A549 (cell line): ENCODE results near the gene CAMTA1. TPM values are rescaled to one million over a fixed set of nuclear protein-coding genes. Genes with fewer than 3 reads are reported as not detected.

Experiments
- ATAC-seq, 2 experiments: fragments of 200-7000 bp in 1 of 2; fragments of >200 bp in 1 of 2; cut with Nextera tagmentation in 1 of 2; cut with Tn5 transposase in 1 of 2; 3 replicates each; pipeline versions ENCODE4 v1.8.0 to v1.9.1; 2018 to 2020; ENCODE audit warnings: mild to moderate bottlenecking in 1 of 2, moderate library complexity in 1 of 2
- CTCF ChIA-PET: fragments of 300-600 bp; sonication (Branson Sonifier 250); formaldehyde crosslinking; extraction: SDS; loops from one replicate; lab custom pipeline; 2021; ENCODE audit warnings: antibody characterized with exemption, inconsistent platforms; lab: Yijun Ruan, JAX
- POLR2A ChIA-PET: fragments of 350-600 bp; formaldehyde crosslinking; extraction: SDS; loops from one replicate; lab custom pipeline; 2021; ENCODE audit warnings: antibody characterized with exemption, inconsistent platforms; lab: Yijun Ruan, JAX
- DNase-seq, 2 experiments: peaks; one replicate each; pipeline versions ENCODE4 v3.0.0 to v3.0.0-alpha.2; 2011 to 2016; ENCODE audit warnings: low read depth in 1 of 2, low spot score in 1 of 2
- FAIRE-seq: peaks from 2 replicates; lab custom pipeline; 2011; peaks lifted over from hg19 to GRCh38; lab: Jason Lieb, UNC
- H3K27ac ChIP-seq, 2 experiments: fragments of >200 bp; sonication (Bioruptor Twin); formaldehyde crosslinking; 3 replicates each; pipeline ENCODE4 v1.5.1; 2016 to 2017
- H3K4me1 ChIP-seq: fragments of >200 bp; sonication (Bioruptor Twin); formaldehyde crosslinking; 3 replicates; pipeline ENCODE4 v1.6.1; 2016
- H3K4me2 ChIP-seq: fragments of >200 bp; sonication (Bioruptor Twin); formaldehyde crosslinking; 3 replicates; pipeline ENCODE4 v1.6.1; 2016
- H3K4me3 ChIP-seq: fragments of >200 bp; sonication (Bioruptor Twin); formaldehyde crosslinking; 3 replicates; pipeline ENCODE4 v1.5.1; 2016
- H3K9me3 ChIP-seq: fragments of >200 bp; sonication (Bioruptor Twin); formaldehyde crosslinking; 3 replicates; pipeline ENCODE4 v1.6.1; 2016
- CBX2 ChIP-seq: fragments of 200-600 bp; sonication (generic); IDR thresholded peaks from 2 replicates; pipeline ENCODE4 v1.6.1; 2016; ENCODE audit warnings: low read depth, mild to moderate bottlenecking, borderline replicate concordance
- CTCF ChIP-seq: fragments of >200 bp; sonication (Bioruptor Twin); formaldehyde crosslinking; IDR thresholded peaks from 3 replicates; pipeline ENCODE4 v1.5.1; 2016
- ESRRA ChIP-seq: fragments of 150-350 bp; IDR thresholded peaks from 2 replicates; pipeline ENCODE4 v1.6.1; 2014; ENCODE audit warnings: mild to moderate bottlenecking, low read length, borderline replicate concordance
- FOSB ChIP-seq: fragments of 250-450 bp; sonication (Bioruptor Pico); IDR thresholded peaks from 2 replicates; pipeline ENCODE4 v1.5.0; 2020; ENCODE audit warnings: mild to moderate bottlenecking, moderate library complexity
- JUN ChIP-seq, 2 experiments: fragments of >200 bp; sonication (Bioruptor Twin); formaldehyde crosslinking; IDR thresholded peaks; 2 replicates in 1 of 2; 3 replicates in 1 of 2; pipeline ENCODE4 v1.6.1; 2016 to 2017
- MAFK ChIP-seq: fragments of 450-650 bp; IDR thresholded peaks from 2 replicates; pipeline ENCODE4 v1.6.1; 2014; ENCODE audit not compliant: partially characterized antibody
- MAZ ChIP-seq: fragments of 150-350 bp; IDR thresholded peaks from 2 replicates; pipeline ENCODE4 v1.6.1; 2014; ENCODE audit warnings: antibody characterized with exemption, low read depth, low read length, borderline replicate concordance
- NFE2L2 ChIP-seq: fragments of 150-350 bp; conservative IDR thresholded peaks from 2 replicates; pipeline ENCODE4 v1.6.1; 2014; ENCODE audit warnings: low read length
- POLR2AphosphoS2 ChIP-seq: conservative IDR thresholded peaks from 2 replicates; pipeline ENCODE4 v1.6.1; 2012; ENCODE audit warnings: low read length, improper control_type of control experiment, inconsistent platforms
- SMC3 ChIP-seq: fragments of >200 bp; sonication (Bioruptor Twin); formaldehyde crosslinking; IDR thresholded peaks from 3 replicates; pipeline ENCODE4 v1.6.1; 2018; ENCODE audit warnings: inconsistent platforms
- TFCP2L1 ChIP-seq: fragments of 250-450 bp; sonication (Bioruptor Pico); IDR thresholded peaks from 2 replicates; pipeline ENCODE4 v1.5.0; 2021; ENCODE audit warnings: mild to moderate bottlenecking
- TP53 ChIP-seq: fragments of 250-450 bp; sonication (Bioruptor Pico); IDR thresholded peaks from 2 replicates; pipeline ENCODE4 v1.5.0; 2021; ENCODE audit warnings: mild to moderate bottlenecking, moderate library complexity
- ZFP36 ChIP-seq: fragments of 450-650 bp; IDR thresholded peaks from 2 replicates; pipeline ENCODE4 v1.6.1; 2014; ENCODE audit warnings: borderline replicate concordance; ENCODE audit not compliant: partially characterized antibody
- ZNF302 ChIP-seq: fragments of 250-450 bp; sonication (Bioruptor Pico); IDR thresholded peaks from 2 replicates; pipeline ENCODE4 v1.9.0; 2021; ENCODE audit warnings: inconsistent platforms, mild to moderate bottlenecking, moderate library complexity
- WGBS: methylation state at CpG from one replicate; pipeline ENCODE4 v1.1.6; 2017; ENCODE audit errors: missing lambda C conversion rate; 5-methylcytosine and 5-hydroxymethylcytosine counted together
- polyA plus RNA-seq, 4 experiments: library from polyadenylated mRNA; depleted of rRNA in 3 of 4; stranded (reverse); fragments of >200 nt; fragmentation: RNase III in 1 of 4; extraction: RNeasy Plus Mini Kit Qiagen cat#74134 plus additional on column Dnase treatment in 1 of 4; gene quantifications; 2 replicates in 3 of 4; 3 replicates in 1 of 4; pipeline ENCODE4 v1.2.3, GENCODE V29; 2011 to 2017
- TF ChIP-seq, protein P1 (sequence below): fragments of 250-450 bp; sonication (Bioruptor Pico); IDR thresholded peaks from 2 replicates; pipeline ENCODE4 v1.5.0; 2020; ENCODE audit warnings: low read depth, mild to moderate bottlenecking, moderate library complexity
- TF ChIP-seq, protein P2 (sequence below): fragments of 250-450 bp; sonication (Bioruptor Pico); IDR thresholded peaks from 2 replicates; pipeline ENCODE4 v1.5.0; 2021; ENCODE audit warnings: mild to moderate bottlenecking, moderate library complexity, borderline replicate concordance

The CAMTA1 gene
- polyA plus RNA-seq, 2 of the 4 experiments (the other 2 are of a cell fraction) = 58.8 to 75.0 TPM

DNA sequence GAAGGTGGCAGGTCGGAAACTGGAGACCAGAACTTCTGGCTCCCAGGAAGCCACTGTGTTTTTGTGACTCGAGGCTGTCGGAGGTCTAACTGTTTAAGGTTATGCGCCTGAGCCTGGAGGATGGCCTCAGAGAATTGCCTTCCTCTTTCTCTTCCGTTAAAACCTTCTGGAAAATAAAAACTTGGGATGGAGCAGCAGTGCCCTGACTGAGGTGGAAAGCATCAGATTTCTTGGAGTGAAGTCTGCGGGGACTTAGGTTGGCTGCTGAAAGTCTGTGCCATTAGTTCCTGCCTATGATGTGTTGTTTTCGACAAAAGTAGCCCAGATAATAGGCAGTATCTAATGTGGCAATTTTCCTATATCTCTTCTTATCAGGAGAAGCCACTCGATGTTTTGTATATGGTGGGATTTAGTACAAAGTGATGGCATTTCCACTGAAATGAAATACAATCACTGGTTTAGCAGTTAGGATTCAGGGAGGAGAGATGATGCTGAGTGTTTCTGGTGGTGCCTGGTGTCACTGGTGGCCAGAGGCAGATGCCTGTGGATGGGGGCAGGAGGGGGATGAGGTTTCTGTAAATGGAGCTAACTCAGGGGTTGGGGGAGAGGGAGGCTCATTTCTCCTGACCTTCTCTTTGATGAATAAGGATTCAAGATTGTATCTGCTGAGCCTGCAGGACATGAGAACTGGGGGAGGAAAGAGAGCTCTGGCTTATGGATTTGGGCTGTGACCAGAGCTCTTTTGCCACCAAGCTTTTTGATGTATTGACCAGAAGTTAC lies 150.8 kb downstream of the CAMTA1 start:
- Histone ChIP-seq H3K4me2 (no peak overlapping the region), H3K27ac (no peak overlapping the region), H3K4me1 (no peaks in the 10 kb centered on the region), H3K4me3 (no peak overlapping the region), H3K9me3 (no peaks in the 10 kb centered on the region)
- ChIA-PET POLR2A (no interaction called here), CTCF (no interaction called here)
- DNase-seq = no peak
- ATAC-seq = no peak
- no peak for TF ChIP-seq TP53 (CRISPR knock-in tag)
- WGBS = 54% methylated on average over 8 of the region's 8 CpGs
- no peak for FAIRE-seq

DNA sequence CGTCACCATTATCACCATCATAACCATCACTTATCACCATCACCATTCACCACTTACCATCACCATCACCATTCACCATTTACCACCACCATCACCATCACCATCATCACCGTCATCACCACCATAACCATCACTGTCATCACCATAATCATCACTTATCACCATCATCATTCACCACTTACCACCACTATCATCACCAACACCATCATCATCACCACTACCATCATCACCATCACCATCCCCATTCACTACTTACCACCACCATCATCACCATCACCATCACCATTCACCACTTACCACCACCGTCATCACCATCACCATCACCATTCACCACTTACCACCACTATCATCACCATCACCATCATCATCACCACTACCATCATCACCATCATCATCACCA lies 151.8 kb downstream of the CAMTA1 start:
- POLR2A ChIA-PET = no interaction called here

GRCh38 chr1:6939363-6939762 lies 154.1 kb downstream of the CAMTA1 start:
- 71% methylated on average over 5 of the region's 5 CpGs for WGBS
- Histone ChIP-seq H3K4me2 (no peak overlapping the region), H3K27ac (no peak overlapping the region), H3K4me3 (no peak overlapping the region), H3K9me3 (no peaks in the 10 kb centered on the region), H3K4me1 (no peaks in the 10 kb centered on the region)
- DNase-seq = no peak
- ATAC-seq = no peak
- no peak for FAIRE-seq
- ChIA-PET CTCF (interaction anchor here (0.7 to 0.8 kb wide), 2 partner anchors 8 to 103 kb away, joined by 3 read pairs; no protein-coding TSS in a partner anchor), POLR2A (no interaction called here)
- TF ChIP-seq ZNF302 (CRISPR knock-in tag) (no peak), TP53 (CRISPR knock-in tag) (no peak), ESRRA (no peak), POLR2AphosphoS2 (no peak), CTCF (no peak), CBX2 (no peak), SMC3 (no peak), ZFP36 (no peak), TFCP2L1 (no peak), NFE2L2 (no peak), MAFK (no peak), JUN (IDR thresholded peaks at IDR 0.05) (no peak)
- TF ChIP-seq, protein P1, sequence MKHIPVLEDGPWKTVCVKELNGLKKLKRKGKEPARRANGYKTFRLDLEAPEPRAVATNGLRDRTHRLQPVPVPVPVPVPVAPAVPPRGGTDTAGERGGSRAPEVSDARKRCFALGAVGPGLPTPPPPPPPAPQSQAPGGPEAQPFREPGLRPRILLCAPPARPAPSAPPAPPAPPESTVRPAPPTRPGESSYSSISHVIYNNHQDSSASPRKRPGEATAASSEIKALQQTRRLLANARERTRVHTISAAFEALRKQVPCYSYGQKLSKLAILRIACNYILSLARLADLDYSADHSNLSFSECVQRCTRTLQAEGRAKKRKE (CRISPR knock-in tag) = no peak
- TF ChIP-seq, protein P2, sequence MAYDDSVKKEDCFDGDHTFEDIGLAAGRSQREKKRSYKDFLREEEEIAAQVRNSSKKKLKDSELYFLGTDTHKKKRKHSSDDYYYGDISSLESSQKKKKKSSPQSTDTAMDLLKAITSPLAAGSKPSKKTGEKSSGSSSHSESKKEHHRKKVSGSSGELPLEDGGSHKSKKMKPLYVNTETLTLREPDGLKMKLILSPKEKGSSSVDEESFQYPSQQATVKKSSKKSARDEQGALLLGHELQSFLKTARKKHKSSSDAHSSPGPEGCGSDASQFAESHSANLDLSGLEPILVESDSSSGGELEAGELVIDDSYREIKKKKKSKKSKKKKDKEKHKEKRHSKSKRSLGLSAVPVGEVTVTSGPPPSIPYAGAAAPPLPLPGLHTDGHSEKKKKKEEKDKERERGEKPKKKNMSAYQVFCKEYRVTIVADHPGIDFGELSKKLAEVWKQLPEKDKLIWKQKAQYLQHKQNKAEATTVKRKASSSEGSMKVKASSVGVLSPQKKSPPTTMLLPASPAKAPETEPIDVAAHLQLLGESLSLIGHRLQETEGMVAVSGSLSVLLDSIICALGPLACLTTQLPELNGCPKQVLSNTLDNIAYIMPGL (CRISPR knock-in tag) = no peak

More for the DNA sequence above, 151.8 kb downstream of the CAMTA1 start:
- no peak overlapping the region for H3K27ac ChIP-seq
- H3K4me3 ChIP-seq = no peak overlapping the region
- DNase-seq (no peak), ATAC-seq (no peak), FAIRE-seq (no peak)
- WGBS = 43% methylated on average over 3 of the region's 3 CpGs
- H3K9me3 ChIP-seq = no peaks in the 10 kb centered on the region
- CTCF ChIA-PET = no interaction called here
- TF ChIP-seq FOSB (CRISPR knock-in tag) = no peak
- no peak for TF ChIP-seq MAZ
- no peak overlapping the region for H3K4me2 ChIP-seq
- H3K4me1 ChIP-seq = no peaks in the 10 kb centered on the region
